GM12891 (cell line): ENCODE results near the gene RPL18.

ENCODE experiments used
- DNase-seq: peaks from one replicate; pipeline ENCODE4 v3.0.0; 2011; ENCODE audit warnings: low spot score; ENCODE audit not compliant: insufficient read length
- FAIRE-seq: peaks from 2 replicates; lab custom pipeline; 2011; peaks lifted over from hg19 to GRCh38; lab: Jason Lieb, UNC
- PAX5 ChIP-seq: IDR thresholded peaks from 2 replicates; pipeline ENCODE4 v1.6.1; 2011; ENCODE audit warnings: low read length, moderate library complexity, mild to moderate bottlenecking; ENCODE audit not compliant: insufficient read depth, severe bottlenecking
- POLR2A ChIP-seq: IDR thresholded peaks from 2 replicates; pipeline ENCODE4 v1.6.1; 2011; ENCODE audit warnings: low read depth, low read length, control low read depth
- POLR2AphosphoS5 ChIP-seq: IDR thresholded peaks from 2 replicates; pipeline ENCODE4 v1.6.1; 2011; ENCODE audit warnings: low read depth, low read length, control low read depth
- POU2F2 ChIP-seq: IDR thresholded peaks from 2 replicates; pipeline ENCODE4 v1.6.1; 2011; ENCODE audit warnings: low read depth, mild to moderate bottlenecking, control low read depth, low read length, moderate library complexity
- SPI1 ChIP-seq: IDR thresholded peaks from 2 replicates; pipeline ENCODE4 v1.6.1; 2011; ENCODE audit warnings: low read depth, low read length, control low read depth
- TAF1 ChIP-seq: IDR thresholded peaks from 2 replicates; pipeline ENCODE4 v1.6.1; 2011; ENCODE audit warnings: low read depth, low read length, control low read depth

RPL18 gene

DNA sequence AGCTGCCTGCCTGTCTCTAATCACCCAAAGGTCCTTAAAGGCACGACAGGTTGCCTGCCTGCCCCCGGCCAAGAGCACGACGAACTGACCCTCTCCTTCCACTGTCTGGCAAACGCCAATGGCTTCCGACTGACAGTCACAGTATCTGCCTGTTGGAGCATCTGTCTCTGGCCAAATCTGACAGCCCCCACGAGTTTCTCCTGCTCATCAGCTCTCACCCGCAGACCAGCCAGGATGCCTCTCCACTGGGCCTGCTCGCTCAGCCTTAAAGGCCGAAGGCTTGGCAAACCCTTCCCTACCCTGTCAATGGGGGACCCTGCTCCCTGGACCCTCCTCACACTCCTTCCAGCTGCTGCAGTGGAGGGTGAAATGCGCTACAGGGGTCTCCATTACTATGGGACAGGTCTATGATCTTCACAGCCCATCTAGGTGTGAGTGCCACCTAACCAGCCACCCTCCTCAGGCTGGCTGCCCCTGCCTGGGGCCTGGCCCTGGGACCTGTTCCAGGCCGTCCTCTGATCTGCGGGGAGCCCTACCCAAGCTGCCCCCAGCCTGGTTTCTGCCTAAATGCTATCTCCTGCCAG is 5.0 kb downstream of the RPL18 start:
- TF ChIP-seq PAX5 (no peak), TAF1 (no peak), POLR2AphosphoS5 (peak; percentile 71), POU2F2 (peak; percentile 48; the same call in 1 of the 2 replicates), SPI1 (no peak), POLR2A (peak; percentile 73)
- FAIRE-seq (no peak), DNase-seq (no peak)

DNA sequence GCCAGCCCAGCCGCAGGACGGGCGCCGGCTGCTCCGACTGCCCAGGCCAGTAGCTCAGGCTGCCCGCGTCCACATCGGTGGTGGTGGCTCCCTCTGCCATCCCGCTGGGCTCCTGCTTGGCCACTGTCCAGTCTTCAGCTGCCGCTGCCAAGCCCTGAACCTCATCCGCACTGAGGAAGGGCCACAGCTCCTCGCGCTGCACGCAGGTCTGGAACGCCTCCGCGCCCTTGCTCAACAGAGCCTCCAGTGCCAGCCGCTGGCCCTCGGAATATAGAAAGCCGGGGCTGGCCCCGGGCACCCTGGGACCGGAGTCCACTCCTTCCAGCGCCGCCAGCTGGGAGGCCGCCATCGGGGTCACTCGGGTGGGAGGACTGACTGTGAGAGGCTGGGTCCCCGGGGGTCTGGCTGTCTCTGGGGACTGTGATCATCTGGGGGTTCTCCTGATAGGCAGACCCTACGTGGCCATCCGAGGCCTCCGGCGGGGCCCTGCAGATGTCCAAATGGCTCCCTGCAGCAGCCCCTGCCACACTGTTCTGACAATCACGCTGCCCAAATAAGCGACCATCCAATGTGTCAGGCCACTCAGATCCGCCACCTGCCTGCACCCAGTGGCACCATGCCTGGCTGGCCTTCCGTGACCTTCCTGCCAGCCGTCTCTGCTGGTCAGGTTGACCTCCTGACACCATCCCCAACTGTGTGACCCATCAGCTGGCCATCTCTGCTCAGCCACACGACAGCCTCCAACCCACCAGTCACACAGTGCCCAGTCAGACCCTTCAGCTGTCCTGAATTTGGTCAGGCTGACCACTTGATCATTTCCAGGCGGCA is 5.7 kb downstream of the RPL18 start:
- DNase-seq (no peak), FAIRE-seq (no peak)
- TF ChIP-seq POLR2A (no peak), PAX5 (no peak), TAF1 (no peak), POLR2AphosphoS5 (no peak; the same call in 1 of the 2 replicates), POU2F2 (no peak), SPI1 (no peak)

DNA sequence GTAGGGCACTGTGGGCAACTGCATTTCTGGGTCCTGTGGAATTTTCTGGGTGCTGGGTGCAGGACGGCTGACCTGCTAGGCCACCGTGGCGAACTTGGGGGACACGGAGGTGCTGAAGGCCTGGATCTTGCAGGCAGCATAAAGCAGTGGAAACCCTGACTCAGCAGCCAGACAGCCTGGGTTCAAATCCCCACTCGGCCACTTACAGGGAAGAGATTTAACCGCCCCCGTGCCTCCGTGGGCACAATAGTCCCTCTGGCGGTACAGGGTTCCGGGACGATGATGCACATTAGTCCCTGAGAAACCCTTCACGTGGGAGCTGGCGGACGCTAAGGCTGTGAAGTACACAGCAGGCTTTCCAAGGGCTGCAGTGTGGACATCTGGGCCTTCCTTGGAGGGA is 7.1 kb downstream of the RPL18 start:
- TF ChIP-seq POLR2A (no peak), TAF1 (no peak), PAX5 (no peak), SPI1 (no peak), POLR2AphosphoS5 (no peak), POU2F2 (no peak)
- FAIRE-seq, result no peak
- no peak for DNase-seq

DNA sequence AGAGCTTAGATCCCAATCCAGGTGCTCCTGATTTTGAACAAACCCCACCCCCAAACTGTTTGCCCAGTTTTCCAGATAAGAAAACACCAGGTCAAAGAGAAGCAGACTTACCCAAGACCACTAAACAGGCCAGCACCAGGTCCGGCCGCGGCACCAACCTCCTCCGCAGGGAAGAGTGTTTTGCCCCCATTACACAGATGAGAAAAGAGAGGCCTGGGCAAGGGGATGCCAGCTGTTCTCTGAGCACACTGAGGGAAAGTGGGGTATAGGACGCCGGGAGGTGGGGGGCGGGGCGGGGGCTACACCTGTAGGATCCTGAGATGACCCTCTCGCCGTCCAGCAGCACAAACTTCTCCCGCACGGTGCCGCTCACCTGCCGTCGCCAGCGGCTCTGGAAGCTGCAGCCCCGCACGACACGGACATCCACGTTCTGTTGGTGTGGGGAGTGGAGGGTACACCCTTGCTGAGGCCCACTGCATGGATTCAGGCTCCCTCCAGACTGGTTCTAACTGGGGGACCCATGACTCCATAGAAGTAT is 9.3 kb downstream of the RPL18 start:
- TF ChIP-seq TAF1 (no peak), POLR2A (no peak), POU2F2 (no peak), PAX5 (no peak), POLR2AphosphoS5 (no peak), SPI1 (no peak)
- FAIRE-seq, result no peak
- DNase-seq, result no peak

DNA sequence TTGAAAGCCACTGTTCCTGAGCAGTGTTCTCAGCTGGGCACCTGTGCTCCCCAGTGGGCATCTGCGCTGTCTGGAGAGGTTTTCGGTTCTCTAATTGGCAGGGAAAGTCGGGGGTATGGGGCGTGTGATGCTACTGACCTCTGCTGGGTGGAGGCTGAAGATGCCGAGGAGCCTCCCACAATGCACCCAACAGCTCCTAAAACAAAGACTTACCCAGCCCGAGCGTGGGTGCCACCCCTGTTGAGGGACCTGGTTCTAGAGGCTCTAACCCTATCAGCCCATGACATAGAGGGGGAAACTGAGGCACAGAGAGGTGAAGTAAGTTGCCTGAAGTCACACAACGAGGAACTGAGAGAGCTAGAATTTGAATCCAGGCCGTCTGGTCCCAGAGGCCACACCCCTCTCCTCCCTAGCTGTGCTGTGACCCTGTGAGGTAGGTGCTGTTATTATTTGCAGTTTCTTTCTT is 10.1 kb downstream of the RPL18 start:
- no peak for TF ChIP-seq TAF1
- TF ChIP-seq POLR2A, result no peak
- peak; percentile 41; the same call in 1 of the 2 replicates for TF ChIP-seq SPI1
- TF ChIP-seq POLR2AphosphoS5, result no peak
- TF ChIP-seq PAX5, result no peak
- DNase-seq (peak; percentile 75), FAIRE-seq (peak; percentile 78)

DNA sequence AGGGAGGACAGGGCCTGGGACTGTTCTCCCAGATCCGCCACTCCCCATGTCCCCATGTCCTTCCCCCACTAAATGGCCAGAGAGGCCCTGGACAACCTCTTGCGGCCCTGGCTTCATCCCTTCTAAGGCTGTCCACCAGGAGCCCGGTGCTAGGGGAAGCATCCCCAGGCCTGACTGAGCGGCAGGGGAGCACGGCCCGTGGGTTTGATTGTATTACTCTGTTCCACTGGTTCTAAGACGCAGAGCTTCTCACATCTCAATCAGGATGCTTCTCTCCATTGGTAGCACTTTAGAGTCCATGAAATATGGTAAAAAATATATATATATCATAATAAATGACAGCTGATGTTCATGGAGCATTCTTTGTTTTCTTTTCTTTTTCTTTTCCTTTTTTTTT is 11.6 kb downstream of the RPL18 start:
- no peak for DNase-seq
- no peak for TF ChIP-seq POU2F2
- no peak for TF ChIP-seq SPI1
- TF ChIP-seq POLR2AphosphoS5, result no peak
- no peak for TF ChIP-seq PAX5
- no peak for TF ChIP-seq POLR2A
- no peak for TF ChIP-seq TAF1
- no peak for FAIRE-seq

DNA sequence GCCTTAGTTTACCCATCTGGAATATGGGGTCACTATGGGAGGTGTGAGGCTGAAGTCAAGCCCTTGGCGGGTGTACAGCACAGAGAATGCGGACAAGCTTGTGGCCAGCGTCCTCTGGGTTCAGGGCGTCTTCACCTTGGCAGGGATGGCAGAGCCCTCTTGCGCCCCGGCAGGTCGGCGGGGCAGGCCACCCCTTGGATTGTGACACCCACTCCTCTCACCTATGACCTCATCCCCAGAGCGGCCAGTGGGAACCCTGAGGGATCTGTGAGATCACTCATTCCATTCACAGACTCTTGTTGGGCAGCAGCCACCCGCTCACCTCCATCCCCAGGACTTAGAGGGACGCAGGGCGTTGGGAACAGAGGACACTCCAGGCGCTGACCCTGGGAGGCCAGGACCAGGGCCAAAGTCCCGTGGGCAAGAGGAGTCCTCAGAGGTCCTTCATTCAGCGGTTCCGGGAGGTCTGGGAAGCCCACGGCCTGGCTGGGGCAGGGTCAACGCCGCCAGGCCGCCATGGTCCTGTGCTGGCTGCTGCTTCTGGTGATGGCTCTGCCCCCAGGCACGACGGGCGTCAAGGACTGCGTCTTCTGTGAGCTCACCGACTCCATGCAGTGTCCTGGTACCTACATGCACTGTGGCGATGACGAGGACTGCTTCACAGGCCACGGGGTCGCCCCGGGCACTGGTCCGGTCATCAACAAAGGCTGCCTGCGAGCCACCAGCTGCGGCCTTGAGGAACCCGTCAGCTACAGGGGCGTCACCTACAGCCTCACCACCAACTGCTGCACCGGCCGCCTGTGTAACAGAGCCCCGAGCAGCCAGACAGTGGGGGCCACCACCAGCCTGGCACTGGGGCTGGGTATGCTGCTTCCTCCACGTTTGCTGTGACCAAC is 12.3 kb downstream of the RPL18 start, which contains the start of gene SPACA4:
SPACA4 (plus strand) TSS at position 280 of the 896 bp plus-strand sequence; CDS start at position 517, 237 bp downstream.
- FAIRE-seq, result no peak

DNA sequence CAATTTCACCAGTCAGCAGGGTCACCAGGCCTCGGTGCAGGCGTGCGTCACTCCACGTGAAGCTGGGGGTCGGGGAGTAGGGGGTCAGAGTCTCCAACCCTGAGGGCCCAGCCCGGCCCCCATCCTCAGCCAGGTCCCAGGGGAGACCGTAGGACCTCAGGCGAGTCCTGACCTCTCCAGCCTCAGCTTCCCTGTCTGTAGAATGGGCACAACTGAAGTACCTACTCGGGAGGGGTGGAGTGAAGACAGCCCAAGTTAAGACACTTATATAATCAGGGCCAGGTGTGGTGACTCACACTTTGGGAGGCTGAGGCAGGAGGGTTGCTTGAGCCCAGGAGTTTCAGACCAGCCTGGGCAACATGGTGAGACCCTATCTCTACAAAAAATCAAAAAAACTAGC is 15.1 kb downstream of the RPL18 start:
- FAIRE-seq (no peak), DNase-seq (no peak)
- TF ChIP-seq POLR2A (no peak), SPI1 (no peak), POLR2AphosphoS5 (no peak), TAF1 (no peak), POU2F2 (no peak), PAX5 (no peak)

More for the DNA sequence above, 12.3 kb downstream of the RPL18 start, which contains the start of gene SPACA4:
- no peak for TF ChIP-seq POU2F2
- no peak for DNase-seq
